Measurements from ENCODE around the gene HNRNPA3.

GRCh38 chr2:177212106-177212890 is at the start of gene HNRNPA3:
- TF ChIP-seq POLR2A (IDR thresholded peaks at IDR 0.05; ENCODE audit: low read depth, low read length) (peak; percentile 46), CTCF (IDR thresholded peaks at IDR 0.05 in 2 of 3, conservative IDR thresholded peaks at IDR 0.05 in 1 of 3; ENCODE audit: control insufficient read depth in 2 of 3, extremely low read depth in 1 of 3, insufficient read depth in 1 of 3, low read depth in 3 of 3, low read length in 3 of 3) (peak in 2 of 3 experiments; percentile 16 to 20; a peak in 3 of 6 replicates), ZNF274 (IDR thresholded peaks at IDR 0.05; ENCODE audit: insufficient read depth, insufficient read length) (no peak), NRF1 (conservative IDR thresholded peaks at IDR 0.05; ENCODE audit: low read depth, low read length) (no peak), REST (IDR thresholded peaks at IDR 0.05; ENCODE audit: low read depth, low read length) (peak; percentile 57; the same call in 1 of the 2 replicates), ZNF217 (IDR thresholded peaks at IDR 0.05) (no peak), IRF3 (IDR thresholded peaks at IDR 0.05) (0 out of 2 replicates have a peak, but pooled peaks have one; percentile 27), CEBPB (IDR thresholded peaks at IDR 0.05; ENCODE audit: borderline replicate concordance in 1 of 2, low read depth in 2 of 2, low read length in 2 of 2) (no peak)
